K562 (cell line): ENCODE results near the gene ZNF740. TPM values are rescaled to one million over a fixed set of nuclear protein-coding genes. Genes with fewer than 3 reads are reported as not detected.

Source experiments
- CHD2 ChIP-seq: IDR thresholded peaks from 2 replicates; pipeline ENCODE4 v1.6.1; 2011; ENCODE audit warnings: low read depth, low read length
- FOXA1 ChIP-seq: fragments of 450-650 bp; IDR thresholded peaks from 2 replicates; pipeline ENCODE4 v1.6.1; 2016; ENCODE audit warnings: mild to moderate bottlenecking, borderline replicate concordance
- FOXP1 ChIP-seq: sonication (generic); formaldehyde crosslinking; IDR thresholded peaks from 2 replicates; pipeline ENCODE4 v1.8.0; 2022; ENCODE audit warnings: mild to moderate bottlenecking, missing genetic modification reagents
- HDAC2 ChIP-seq: fragments of 450-650 bp; IDR thresholded peaks from 2 replicates; pipeline ENCODE4 v1.6.1; 2016; ENCODE audit warnings: mild to moderate bottlenecking
- IRF1 ChIP-seq: sonication (generic); formaldehyde crosslinking; IDR thresholded peaks from 2 replicates; pipeline ENCODE4 v1.8.0; 2022; ENCODE audit warnings: missing genetic modification reagents, mild to moderate bottlenecking, borderline replicate concordance
- JUN ChIP-seq, 2 experiments: sonication (generic) in 1 of 2; formaldehyde crosslinking in 1 of 2; IDR thresholded peaks; 2 replicates each; pipeline versions ENCODE4 v1.6.1 to v1.8.0; 2012 to 2022; ENCODE audit warnings: borderline replicate concordance in 2 of 2, mild to moderate bottlenecking in 2 of 2, improper control_type of control experiment in 1 of 2, low read depth in 1 of 2, low read length in 1 of 2, missing genetic modification reagents in 1 of 2
- POLR2H ChIP-seq: IDR thresholded peaks from 2 replicates; pipeline ENCODE4 v1.6.1; 2016; ENCODE audit warnings: missing genetic modification characterization, low read depth, mild to moderate bottlenecking, control low read depth, missing compliant biosample characterization, moderate library complexity
- PYGO2 ChIP-seq: fragments of 450-650 bp; IDR thresholded peaks from 2 replicates; pipeline ENCODE4 v1.6.1; 2016; ENCODE audit warnings: mild to moderate bottlenecking, missing genetic modification characterization, moderate library complexity, missing compliant biosample characterization
- RAD21 ChIP-seq, 2 experiments: fragments of 250-450 bp in 1 of 2; fragments of 450-650 bp in 1 of 2; sonication (Bioruptor Pico) in 1 of 2; formaldehyde crosslinking in 1 of 2; IDR thresholded peaks in 1 of 2; conservative IDR thresholded peaks in 1 of 2; 2 replicates each; pipeline versions ENCODE4 v1.4.0 to v1.8.0; 2020 to 2022; ENCODE audit warnings: mild to moderate bottlenecking in 2 of 2, moderate library complexity in 1 of 2
- RBM14 ChIP-seq: fragments of 200-400 bp; formaldehyde crosslinking; IDR thresholded peaks from 2 replicates; pipeline ENCODE4 v1.6.1; 2018; ENCODE audit warnings: low read depth, mild to moderate bottlenecking, low read length, moderate library complexity, borderline replicate concordance; ENCODE audit not compliant: insufficient read depth
- RNF2 ChIP-seq: sonication (generic); IDR thresholded peaks from 2 replicates; pipeline ENCODE4 v1.6.1; 2016
- SMAD4 ChIP-seq: fragments of 250-450 bp; sonication (Bioruptor Pico); conservative IDR thresholded peaks from 2 replicates; pipeline ENCODE4 v1.8.0; 2021; ENCODE audit warnings: inconsistent platforms, mild to moderate bottlenecking, moderate library complexity
- TCF7 ChIP-seq: sonication (generic); IDR thresholded peaks from 2 replicates; pipeline ENCODE4 v1.6.1; 2016; ENCODE audit warnings: antibody characterized with exemption, borderline replicate concordance
- TEAD1 ChIP-seq, 2 experiments: fragments of 450-650 bp in 1 of 2; sonication (generic) in 1 of 2; formaldehyde crosslinking; IDR thresholded peaks; 2 replicates each; pipeline versions ENCODE4 v1.4.0 to v1.8.0; 2020 to 2022; ENCODE audit warnings: mild to moderate bottlenecking in 2 of 2, missing genetic modification reagents in 1 of 2
- TEAD4 ChIP-seq, 2 experiments: sonication (generic) in 1 of 2; formaldehyde crosslinking in 1 of 2; IDR thresholded peaks; 2 replicates each; pipeline versions ENCODE4 v1.6.1 to v1.8.0; 2012 to 2022; ENCODE audit warnings: borderline replicate concordance in 1 of 2, inconsistent platforms in 1 of 2, low read length in 1 of 2, mild to moderate bottlenecking in 1 of 2, missing genetic modification reagents in 1 of 2
- TGIF2 ChIP-seq: sonication (generic); formaldehyde crosslinking; IDR thresholded peaks from 2 replicates; pipeline ENCODE4 v1.8.1; 2022; ENCODE audit warnings: mild to moderate bottlenecking, missing genetic modification reagents, moderate library complexity
- TRIM24 ChIP-seq, 2 experiments: fragments of 450-650 bp; IDR thresholded peaks; 2 replicates each; pipeline ENCODE4 v1.6.1; 2016
- WHSC1 ChIP-seq: IDR thresholded peaks from one replicate; pipeline ENCODE4 v1.6.1; 2012; ENCODE audit warnings: low read length, control low read depth, inconsistent platforms
- ZBTB17 ChIP-seq: fragments of 450-650 bp; formaldehyde crosslinking; IDR thresholded peaks from 2 replicates; pipeline ENCODE4 v1.4.0; 2020; ENCODE audit warnings: mild to moderate bottlenecking
- ZNF217 ChIP-seq: sonication (generic); formaldehyde crosslinking; IDR thresholded peaks from 2 replicates; pipeline ENCODE4 v1.8.0; 2022; ENCODE audit warnings: mild to moderate bottlenecking, missing genetic modification reagents
- ZNF232 ChIP-seq: sonication (generic); formaldehyde crosslinking; IDR thresholded peaks from 2 replicates; pipeline ENCODE4 v1.8.0; 2022; ENCODE audit warnings: mild to moderate bottlenecking, missing genetic modification reagents
- ZNF398 ChIP-seq: fragments of 250-450 bp; sonication (Bioruptor Pico); IDR thresholded peaks from 2 replicates; pipeline ENCODE4 v1.8.0; 2021; ENCODE audit warnings: moderate library complexity, mild to moderate bottlenecking, inconsistent platforms
- ZNF77 ChIP-seq: fragments of 250-450 bp; sonication (Bioruptor Pico); IDR thresholded peaks from 2 replicates; pipeline ENCODE4 v1.5.0; 2020
- polyA plus RNA-seq, 8 experiments: library from polyadenylated mRNA; depleted of rRNA in 4 of 8; stranded (reverse) in 5 of 8; unstranded in 3 of 8; fragments of >200 nt; fragmentation: Nextera tagmentation in 2 of 8; fragmentation: Illumina TruSeq in 1 of 8; extraction: Ambion mirVana in 2 of 8; extraction: Trizol in 1 of 8; gene quantifications; 2 replicates each; pipeline versions ENCODE4 v1.2.1 to v1.2.3, GENCODE V29; 2011 to 2014; ENCODE audit warnings: inconsistent platforms in 1 of 8, missing spikeins in 1 of 8
- total RNA-seq, 7 experiments: library from RNA; depleted of rRNA in 6 of 7; stranded (reverse); fragments of >200 nt in 6 of 7; fragmentation: Illumina TruSeq in 2 of 7; extraction: Trizol in 2 of 7; gene quantifications; 2 replicates each; pipeline versions ENCODE4 v1.2.1 to v1.2.3, GENCODE V29; 2011 to 2021; ENCODE audit warnings: low replicate concordance in 1 of 7
- TF ChIP-seq, protein P1 (sequence below): fragments of 450-650 bp; IDR thresholded peaks from 2 replicates; pipeline ENCODE4 v1.6.1; 2016

Gene ZNF740
- total and polyA plus RNA-seq, 9 of the 15 experiments (the other 6 are each of a cell fraction or from before 2014, with no cell fraction given): 0.57 to 46.4 (median 18.6) TPM

GRCh38 chr12:53213348-53213747 lies 32.8 kb downstream of the ZNF740 start (continued):
- TF ChIP-seq, protein P1, sequence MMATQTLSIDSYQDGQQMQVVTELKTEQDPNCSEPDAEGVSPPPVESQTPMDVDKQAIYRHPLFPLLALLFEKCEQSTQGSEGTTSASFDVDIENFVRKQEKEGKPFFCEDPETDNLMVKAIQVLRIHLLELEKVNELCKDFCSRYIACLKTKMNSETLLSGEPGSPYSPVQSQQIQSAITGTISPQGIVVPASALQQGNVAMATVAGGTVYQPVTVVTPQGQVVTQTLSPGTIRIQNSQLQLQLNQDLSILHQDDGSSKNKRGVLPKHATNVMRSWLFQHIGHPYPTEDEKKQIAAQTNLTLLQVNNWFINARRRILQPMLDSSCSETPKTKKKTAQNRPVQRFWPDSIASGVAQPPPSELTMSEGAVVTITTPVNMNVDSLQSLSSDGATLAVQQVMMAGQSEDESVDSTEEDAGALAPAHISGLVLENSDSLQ: peak; percentile 51; the same call in 1 of the 2 replicates
- TF ChIP-seq RAD21 (CRISPR knock-in tag; conservative IDR thresholded peaks at IDR 0.05 in 1 of 2, IDR thresholded peaks at IDR 0.05 in 1 of 2) (peak; percentile 98 to 99), ZNF398 (CRISPR knock-in tag) (no peak), RBM14 (no peak), ZNF77 (CRISPR knock-in tag) (no peak), PYGO2 (tag) (no peak), TGIF2 (CRISPR knock-in tag) (no peak), RNF2 (no peak), CHD2 (no peak), JUN (IDR thresholded peaks at IDR 0.05; ENCODE audit: borderline replicate concordance, low read depth, low read length) (no peak), JUN (CRISPR knock-in tag; IDR thresholded peaks at IDR 0.05; ENCODE audit: borderline replicate concordance) (no peak), IRF1 (CRISPR knock-in tag) (no peak), ZBTB17 (CRISPR knock-in tag) (peak; percentile 49; the same call in 1 of the 2 replicates), TEAD1 (CRISPR knock-in tag; IDR thresholded peaks at IDR 0.05) (peak in 1 of 2 experiments; percentile 46; a peak in 1 of 4 replicates), POLR2H (tag) (no peak), ZNF232 (CRISPR knock-in tag) (no peak), WHSC1 (no peak), TCF7 (no peak), FOXA1 (no peak), TEAD4 (IDR thresholded peaks at IDR 0.05; ENCODE audit: low read length) (no peak), TEAD4 (CRISPR knock-in tag; IDR thresholded peaks at IDR 0.05; ENCODE audit: borderline replicate concordance) (no peak), TRIM24 (IDR thresholded peaks at IDR 0.05) (0 out of 4 replicates have a peak, but pooled peaks of 1 of the 2 experiments have one; percentile 12), FOXP1 (CRISPR knock-in tag) (no peak), HDAC2 (no peak), SMAD4 (CRISPR knock-in tag) (peak; percentile 36; the same call in 1 of the 2 replicates), ZNF217 (no peak)
